Lung (tissue), 12 donors: Measurements from ENCODE around the gene ITFG1. TPM values are rescaled to one million over a fixed set of nuclear protein-coding genes. Genes with fewer than 3 reads are reported as not detected.

Source experiments
- ATAC-seq: fragments of 200-7000 bp; cut with Tn5 transposase; one replicate; pipeline ENCODE4 v1.9.1; 2020; ENCODE audit warnings: moderate number of reproducible peaks; ENCODE audit not compliant: insufficient read depth, low FRiP score
- DNase-seq, 3 donors: peaks; one replicate each; pipeline ENCODE4 v3.0.0-alpha.2; 2013 to 2017
- H3K27ac ChIP-seq, 2 donors: one replicate each; pipeline ENCODE4 v1.5.1; 2013; ENCODE audit warnings: mild to moderate bottlenecking in 2 of 2, moderate library complexity in 2 of 2, control low read depth in 1 of 2, inconsistent platforms in 1 of 2, low read depth in 1 of 2, low read length in 1 of 2
- H3K27me3 ChIP-seq, 3 donors: one replicate each; pipeline ENCODE4 v1.5.1; 2013; ENCODE audit warnings: low read length in 2 of 3; ENCODE audit not compliant: control insufficient read depth in 3 of 3, insufficient read depth in 3 of 3
- H3K36me3 ChIP-seq, 4 donors: one replicate each; pipeline ENCODE4 v1.5.1; 2013; ENCODE audit warnings: low read length in 4 of 4, mild to moderate bottlenecking in 1 of 4, moderate library complexity in 1 of 4; ENCODE audit not compliant: control insufficient read depth in 4 of 4, insufficient read depth in 4 of 4
- H3K4me1 ChIP-seq, 5 donors: one replicate each; pipeline ENCODE4 v1.5.1; 2013; ENCODE audit warnings: low read length in 5 of 5, mild to moderate bottlenecking in 2 of 5, moderate library complexity in 1 of 5; ENCODE audit not compliant: control insufficient read depth in 5 of 5, insufficient read depth in 5 of 5
- H3K4me3 ChIP-seq: one replicate; pipeline ENCODE4 v1.5.1; 2013; ENCODE audit warnings: mild to moderate bottlenecking, control low read depth, moderate library complexity
- H3K9ac ChIP-seq, 2 donors: one replicate each; pipeline ENCODE4 v1.5.1; 2013; ENCODE audit warnings: low read length in 2 of 2, control low read depth in 1 of 2; ENCODE audit not compliant: insufficient read depth in 1 of 2
- H3K9me3 ChIP-seq, 4 donors: one replicate each; pipeline ENCODE4 v1.5.1; 2013; ENCODE audit warnings: low read length in 3 of 4, mild to moderate bottlenecking in 1 of 4, moderate library complexity in 1 of 4; ENCODE audit not compliant: control insufficient read depth in 4 of 4, insufficient read depth in 3 of 4
- WGBS, 2 donors: extraction: QIAGEN DNeasy Blood & Tissue Kit; methylation state at CpG; one replicate each; pipeline ENCODE4 v1.1.7; 2013; 5-methylcytosine and 5-hydroxymethylcytosine counted together
- polyA plus RNA-seq, 2 donors: library from polyadenylated mRNA; stranded (reverse); fragments of 200-250 nt; gene quantifications; one replicate each; pipeline ENCODE4 v1.2.1, GENCODE V29; 2013
- total RNA-seq, 2 donors: library from RNA; depleted of rRNA in 1 of 2; stranded (reverse); fragments of >200 nt in 1 of 2; gene quantifications; one replicate each; pipeline ENCODE4 v1.2.1, GENCODE V29; 2014 to 2021
- TF ChIP-seq, protein P1 (sequence below): IDR thresholded peaks from 2 replicates; pipeline ENCODE4 v1.5.1; 2012; ENCODE audit warnings: mild to moderate bottlenecking; ENCODE audit errors: control extremely low read depth, extremely low read depth
- donor health status: control.
- donor health status: control.
- donor health status: Bipolar disorder and iron deficiency.
- donor health status: healthy.
- donor health status: DM: yes; HTN: yes; CAD: no.

The ITFG1 gene
- total and polyA plus RNA-seq, 4 donors: 13.0 to 79.4 (median 40.2) TPM

DNA sequence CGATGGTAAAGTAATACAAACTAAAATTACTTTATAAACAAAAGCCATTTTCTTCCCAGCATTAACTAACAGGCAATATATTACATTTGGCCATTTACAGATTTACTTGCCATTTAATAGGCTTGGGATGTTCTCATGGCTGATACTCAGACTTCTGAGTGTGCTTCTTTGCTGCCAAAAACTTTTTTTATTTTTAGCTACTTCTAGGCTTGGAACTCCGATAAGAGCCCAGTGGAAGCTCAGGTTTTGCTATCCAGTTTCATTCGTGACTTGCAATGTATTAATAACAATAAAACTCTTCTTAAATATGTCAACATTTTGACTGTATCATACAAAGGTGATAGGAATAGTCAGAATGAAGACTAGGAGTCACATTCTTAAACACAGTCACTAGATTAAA, 152.3 kb downstream of the ITFG1 start:
- no peak overlapping the region for H3K9ac ChIP-seq
- H3K27me3 ChIP-seq: no peaks in the 10 kb centered on the region
- peaks cover 0 to 6% (median 0%) of the 10 kb centered on the region in 5 donors for H3K4me1 ChIP-seq
- H3K27ac ChIP-seq: no peak overlapping the region
- peaks cover 0 to 1% (median 0%) of the 10 kb centered on the region in 4 donors for H3K36me3 ChIP-seq
- no peak overlapping the region for H3K4me3 ChIP-seq
- no peaks in the 10 kb centered on the region for H3K9me3 ChIP-seq
- WGBS, 2 donors: 78 to 89% methylated on average over 3 of the region's 3 CpGs
- DNase-seq (no peak), ATAC-seq (no peak)
- TF ChIP-seq, protein P1, sequence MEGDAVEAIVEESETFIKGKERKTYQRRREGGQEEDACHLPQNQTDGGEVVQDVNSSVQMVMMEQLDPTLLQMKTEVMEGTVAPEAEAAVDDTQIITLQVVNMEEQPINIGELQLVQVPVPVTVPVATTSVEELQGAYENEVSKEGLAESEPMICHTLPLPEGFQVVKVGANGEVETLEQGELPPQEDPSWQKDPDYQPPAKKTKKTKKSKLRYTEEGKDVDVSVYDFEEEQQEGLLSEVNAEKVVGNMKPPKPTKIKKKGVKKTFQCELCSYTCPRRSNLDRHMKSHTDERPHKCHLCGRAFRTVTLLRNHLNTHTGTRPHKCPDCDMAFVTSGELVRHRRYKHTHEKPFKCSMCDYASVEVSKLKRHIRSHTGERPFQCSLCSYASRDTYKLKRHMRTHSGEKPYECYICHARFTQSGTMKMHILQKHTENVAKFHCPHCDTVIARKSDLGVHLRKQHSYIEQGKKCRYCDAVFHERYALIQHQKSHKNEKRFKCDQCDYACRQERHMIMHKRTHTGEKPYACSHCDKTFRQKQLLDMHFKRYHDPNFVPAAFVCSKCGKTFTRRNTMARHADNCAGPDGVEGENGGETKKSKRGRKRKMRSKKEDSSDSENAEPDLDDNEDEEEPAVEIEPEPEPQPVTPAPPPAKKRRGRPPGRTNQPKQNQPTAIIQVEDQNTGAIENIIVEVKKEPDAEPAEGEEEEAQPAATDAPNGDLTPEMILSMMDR: no peak

DNA sequence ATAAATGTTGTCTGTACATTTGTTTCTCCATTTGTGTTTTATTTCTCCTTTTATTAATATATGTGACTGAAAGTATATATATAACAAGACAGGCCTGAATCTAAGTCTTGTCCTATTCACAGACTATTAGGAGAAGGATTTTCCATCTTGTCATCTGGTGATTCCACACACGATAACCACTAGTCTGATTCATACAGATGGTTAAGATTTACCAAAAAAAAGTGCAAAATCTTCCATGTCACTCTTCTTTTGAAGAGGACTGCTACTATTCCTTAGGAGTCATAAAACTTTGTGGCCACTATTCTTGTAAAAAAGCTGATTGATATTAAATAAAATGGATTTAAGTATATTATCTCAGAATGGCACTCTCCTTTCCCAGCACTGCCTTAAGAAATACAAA, 156.3 kb downstream of the ITFG1 start:
- no peak for DNase-seq
- no peak overlapping the region for H3K27ac ChIP-seq
- H3K9ac ChIP-seq: no peak overlapping the region
- H3K36me3 ChIP-seq: peaks cover 0 to 1% (median 0%) of the 10 kb centered on the region in 4 donors
- no peak for ATAC-seq
- H3K4me1 ChIP-seq: peaks cover 0 to 4% (median 0%) of the 10 kb centered on the region in 5 donors
- H3K4me3 ChIP-seq: no peak overlapping the region
- 97 to 100% methylated on average over 1 of the region's 1 CpG for WGBS, 2 donors
- no peaks in the 10 kb centered on the region for H3K27me3 ChIP-seq
- TF ChIP-seq, protein P1: no peak
- H3K9me3 ChIP-seq: no peaks in the 10 kb centered on the region

DNA sequence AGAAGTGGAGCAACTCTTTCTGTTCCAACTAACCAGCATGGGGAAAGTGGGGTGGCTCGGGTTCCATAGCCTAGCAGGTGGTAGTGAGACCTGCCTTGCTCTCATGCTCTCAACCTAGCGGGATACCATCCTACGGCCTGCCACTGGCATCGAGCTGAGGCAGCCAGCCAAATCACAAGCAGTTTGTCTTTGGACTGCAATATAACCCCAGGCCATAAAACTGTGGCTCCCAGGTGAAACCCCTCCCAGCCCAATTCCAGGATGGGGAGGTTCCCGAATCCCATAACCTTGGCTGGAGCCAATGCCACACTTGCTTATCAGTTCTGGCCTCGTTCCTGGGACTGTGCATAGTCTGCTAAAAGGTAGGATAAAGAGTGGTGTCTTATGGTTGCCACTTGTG, 161.3 kb downstream of the ITFG1 start:
- ATAC-seq (no peak), DNase-seq (no peak)
- Histone ChIP-seq H3K4me1 (no peaks in the 10 kb centered on the region), H3K27ac (no peak overlapping the region), H3K4me3 (no peak overlapping the region), H3K9me3 (no peaks in the 10 kb centered on the region), H3K36me3 (peaks cover 0 to 8% (median 5%) of the 10 kb centered on the region in 4 donors), H3K9ac (no peak overlapping the region), H3K27me3 (no peaks in the 10 kb centered on the region)
- WGBS, 2 donors: 98% methylated on average over 6 of the region's 6 CpGs
- TF ChIP-seq, protein P1: no peak

DNA sequence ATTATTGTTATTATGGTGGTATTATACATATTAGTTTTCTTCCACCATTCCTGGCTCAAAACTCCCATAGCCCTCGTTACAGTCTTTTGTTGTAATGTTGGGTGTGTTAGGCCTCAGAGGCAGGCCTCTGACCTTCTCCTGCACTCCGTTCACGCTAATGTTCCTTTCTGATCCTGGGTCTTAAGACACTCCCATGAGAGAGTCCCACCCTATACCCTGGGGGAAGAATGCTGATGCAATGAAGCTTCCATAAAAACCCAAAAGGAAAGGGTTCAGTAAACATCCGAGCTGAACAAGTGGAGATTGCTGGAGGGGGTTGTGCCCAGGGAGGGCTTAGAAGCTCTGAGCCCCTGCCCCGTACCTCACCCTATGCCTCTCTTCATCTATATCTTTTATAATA, 175.9 kb downstream of the ITFG1 start:
- no peak overlapping the region for H3K4me3 ChIP-seq
- WGBS, 2 donors: 96 to 97% methylated on average over 5 of the region's 5 CpGs
- no peaks in the 10 kb centered on the region for H3K27me3 ChIP-seq
- peaks cover 0 to 14% (median 4%) of the 10 kb centered on the region in 4 donors for H3K9me3 ChIP-seq
- no peak for DNase-seq
- no peaks in the 10 kb centered on the region for H3K4me1 ChIP-seq
- ATAC-seq: no peak
- H3K36me3 ChIP-seq: peaks cover 0 to 4% (median 0%) of the 10 kb centered on the region in 4 donors
- no peak overlapping the region for H3K9ac ChIP-seq
- TF ChIP-seq, protein P1: no peak
- H3K27ac ChIP-seq: no peak overlapping the region
